Ovary (tissue), 9 donors: ENCODE results near the gene LMOD2. TPM values are rescaled to one million over a fixed set of nuclear protein-coding genes. Genes with fewer than 3 reads are reported as not detected.

Experiments used
- DNase-seq, 5 donors: peaks; one replicate each; pipeline ENCODE4 v3.0.0-alpha.2; 2019 to 2020
- H3K27ac ChIP-seq, 2 donors: fragments of 200-600 bp; one replicate each; pipeline versions ENCODE4 v1.5.1 to v1.8.0; 2019 to 2022
- H3K27me3 ChIP-seq: fragments of 200-600 bp; one replicate; pipeline ENCODE4 v1.8.0; 2022
- H3K36me3 ChIP-seq: fragments of 200-600 bp; sonication (generic); one replicate; pipeline ENCODE4 v1.5.1; 2019
- H3K4me1 ChIP-seq: one replicate; pipeline ENCODE4 v1.8.1; 2013; ENCODE audit warnings: mild to moderate bottlenecking, moderate library complexity; ENCODE audit not compliant: insufficient read depth
- H3K4me3 ChIP-seq: fragments of 200-600 bp; sonication (generic); one replicate; pipeline ENCODE4 v1.5.1; 2017
- H3K9me3 ChIP-seq, 2 donors: fragments of 200-600 bp in 1 of 2; sonication (generic) in 1 of 2; one replicate each; pipeline versions ENCODE4 v1.5.1 to v1.8.1; 2013 to 2019; ENCODE audit warnings: mild to moderate bottlenecking in 1 of 2, moderate library complexity in 1 of 2
- CTCF ChIP-seq, 3 donors: fragments of 450-650 bp in 2 of 3; fragments of 200-600 bp in 1 of 3; IDR thresholded peaks; one replicate each; pipeline versions ENCODE4 v1.5.1 to v1.8.0; 2016 to 2022; ENCODE audit warnings: antibody characterized with exemption in 3 of 3, mild to moderate bottlenecking in 1 of 3
- EP300 ChIP-seq: sonication (generic); formaldehyde crosslinking; IDR thresholded peaks from one replicate; pipeline ENCODE4 v1.6.1; 2017; ENCODE audit warnings: antibody characterized with exemption
- POLR2A ChIP-seq: fragments of 450-650 bp; IDR thresholded peaks from one replicate; pipeline ENCODE4 v1.6.1; 2017; ENCODE audit warnings: antibody characterized with exemption, mild to moderate bottlenecking, moderate library complexity
- WGBS, 3 donors: extraction: QIAGEN DNeasy Blood & Tissue Kit in 1 of 3; methylation state at CpG; one replicate each; pipeline versions ENCODE4 v1.1.5 to v1.1.7; 2013 to 2017; 5-methylcytosine and 5-hydroxymethylcytosine counted together
- intact Hi-C, 4 donors: fragments of 100-400 bp; cut with DNase I; formaldehyde crosslinking; loops; one replicate each; pipeline versions ENCODE4 v1.11.0 to v1.15.1; 2022 to 2023
- polyA plus RNA-seq, 2 donors: library from polyadenylated mRNA; stranded (reverse); fragments of 200-250 nt in 1 of 2; fragments of 350-450 nt in 1 of 2; fragmentation: Illumina TruSeq in 1 of 2; extraction: RNeasy Lipid Tissue Mini Kit (QIAGEN cat#74804) in 1 of 2; gene quantifications; one replicate each; pipeline ENCODE4 v1.2.3, GENCODE V29; 2013 to 2014
- total RNA-seq, 7 donors: library from RNA; depleted of rRNA in 2 of 7; stranded (reverse); fragments of >200 nt in 2 of 7; fragmentation: NEBNext Ultra II Directional in 3 of 7; extraction: Animal tissue kit (Norgen Biotek cat#: 25700) in 3 of 7; gene quantifications; one replicate each; pipeline versions ENCODE4 v1.1.0 to v1.2.4, GENCODE V29; 2016 to 2023
- donor health status: DM: no; HTN: no; CAD: no; lungs with moderate emphysema.
- donor health status: DM: no; HTN: no; CAD: no.
- donor health status: Bipolar disorder and iron deficiency.
- donor health status: DM: yes; HTN: yes; CAD: no.
- donor health status: DM: no; HTN: no; CAD: no.
- donor health status: DM: yes; HTN: yes; CAD: no.

LMOD2 gene
- total and polyA plus RNA-seq, 9 donors = 0.07 to 0.15 TPM; not detected in 7

GRCh38 chr7:123615344-123615743 is 40.3 kb upstream of the LMOD2 start:
- H3K9me3 ChIP-seq = no peaks in the 10 kb centered on the region
- intact Hi-C loops = no loop called here
- TF ChIP-seq POLR2A (no peak), EP300 (no peak), CTCF (IDR thresholded peaks at IDR 0.05) (no peak)
- 2 to 13% (median 5%) methylated on average over 2 of the region's 2 CpGs for WGBS, 3 donors
- DNase-seq = no peak
- peaks cover 2% of the 10 kb centered on the region for H3K4me1 ChIP-seq
- H3K27me3 ChIP-seq = no peaks in the 10 kb centered on the region
- H3K27ac ChIP-seq = no peak overlapping the region
- no peaks in the 10 kb centered on the region for H3K36me3 ChIP-seq
- H3K4me3 ChIP-seq = no peak overlapping the region

GRCh38 chr7:123616223-123616622 is 39.4 kb upstream of the LMOD2 start:
- Histone ChIP-seq H3K4me1 (peaks cover 2% of the 10 kb centered on the region), H3K36me3 (no peaks in the 10 kb centered on the region), H3K27ac (no peak overlapping the region), H3K9me3 (no peaks in the 10 kb centered on the region), H3K4me3 (no peak overlapping the region), H3K27me3 (no peaks in the 10 kb centered on the region)
- TF ChIP-seq POLR2A = no peak
- no peak for TF ChIP-seq CTCF (IDR thresholded peaks at IDR 0.05)
- no peak for TF ChIP-seq EP300
- intact Hi-C loops = no loop called here
- DNase-seq = no peak

GRCh38 chr7:123621707-123622106 is 34.0 kb upstream of the LMOD2 start:
- intact Hi-C loops = no loop called here
- H3K9me3 ChIP-seq = no peaks in the 10 kb centered on the region
- 88 to 92% (median 90%) methylated on average over 4 of the region's 4 CpGs for WGBS, 3 donors
- H3K36me3 ChIP-seq = no peaks in the 10 kb centered on the region
- H3K4me3 ChIP-seq = no peak overlapping the region
- no peak overlapping the region for H3K27ac ChIP-seq
- DNase-seq = no peak
- no peaks in the 10 kb centered on the region for H3K27me3 ChIP-seq
- no peak for TF ChIP-seq CTCF (IDR thresholded peaks at IDR 0.05)
- no peak for TF ChIP-seq EP300
- no peak for TF ChIP-seq POLR2A
- no peaks in the 10 kb centered on the region for H3K4me1 ChIP-seq

- Histone ChIP-seq H3K27ac (no peak overlapping the region), H3K36me3 (no peaks in the 10 kb centered on the region), H3K4me3 (no peak overlapping the region), H3K9me3 (no peaks in the 10 kb centered on the region), H3K27me3 (no peaks in the 10 kb centered on the region), H3K4me1 (no peaks in the 10 kb centered on the region)
- intact Hi-C loops = no loop called here
- no peak for DNase-seq
- WGBS, 3 donors = 94 to 97% (median 94%) methylated on average over 6 of the region's 6 CpGs
- TF ChIP-seq EP300 (no peak), CTCF (IDR thresholded peaks at IDR 0.05) (no peak), POLR2A (no peak)
These were observed 32.8 kb upstream of the LMOD2 start for GRCh38 chr7:123622660-123623386.
